ENCODE measurements around the gene ZMAT2. TPM values are rescaled to one million over a fixed set of nuclear protein-coding genes. Genes with fewer than 3 reads are reported as not detected.
"Not testable (repeated sequence)": the region's sequence is repeated elsewhere in the genome, so short reads cannot be mapped to it uniquely, and the experiment has no call there.

The ZMAT2 gene, protein sequence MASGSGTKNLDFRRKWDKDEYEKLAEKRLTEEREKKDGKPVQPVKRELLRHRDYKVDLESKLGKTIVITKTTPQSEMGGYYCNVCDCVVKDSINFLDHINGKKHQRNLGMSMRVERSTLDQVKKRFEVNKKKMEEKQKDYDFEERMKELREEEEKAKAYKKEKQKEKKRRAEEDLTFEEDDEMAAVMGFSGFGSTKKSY
- total RNA-seq: 10 to 100 TPM; 34.0 to 36.8 TPM
- long read RNA-seq, transcript ZMAT2-201 (6 exons, 1,647 nt): major isoform, 12 of 12 reads
- long read RNA-seq, partial matches to known transcripts: 0 of 12 reads
- long read RNA-seq, other reads (novel, unspliced or antisense): 0 of 12 reads

DNA sequence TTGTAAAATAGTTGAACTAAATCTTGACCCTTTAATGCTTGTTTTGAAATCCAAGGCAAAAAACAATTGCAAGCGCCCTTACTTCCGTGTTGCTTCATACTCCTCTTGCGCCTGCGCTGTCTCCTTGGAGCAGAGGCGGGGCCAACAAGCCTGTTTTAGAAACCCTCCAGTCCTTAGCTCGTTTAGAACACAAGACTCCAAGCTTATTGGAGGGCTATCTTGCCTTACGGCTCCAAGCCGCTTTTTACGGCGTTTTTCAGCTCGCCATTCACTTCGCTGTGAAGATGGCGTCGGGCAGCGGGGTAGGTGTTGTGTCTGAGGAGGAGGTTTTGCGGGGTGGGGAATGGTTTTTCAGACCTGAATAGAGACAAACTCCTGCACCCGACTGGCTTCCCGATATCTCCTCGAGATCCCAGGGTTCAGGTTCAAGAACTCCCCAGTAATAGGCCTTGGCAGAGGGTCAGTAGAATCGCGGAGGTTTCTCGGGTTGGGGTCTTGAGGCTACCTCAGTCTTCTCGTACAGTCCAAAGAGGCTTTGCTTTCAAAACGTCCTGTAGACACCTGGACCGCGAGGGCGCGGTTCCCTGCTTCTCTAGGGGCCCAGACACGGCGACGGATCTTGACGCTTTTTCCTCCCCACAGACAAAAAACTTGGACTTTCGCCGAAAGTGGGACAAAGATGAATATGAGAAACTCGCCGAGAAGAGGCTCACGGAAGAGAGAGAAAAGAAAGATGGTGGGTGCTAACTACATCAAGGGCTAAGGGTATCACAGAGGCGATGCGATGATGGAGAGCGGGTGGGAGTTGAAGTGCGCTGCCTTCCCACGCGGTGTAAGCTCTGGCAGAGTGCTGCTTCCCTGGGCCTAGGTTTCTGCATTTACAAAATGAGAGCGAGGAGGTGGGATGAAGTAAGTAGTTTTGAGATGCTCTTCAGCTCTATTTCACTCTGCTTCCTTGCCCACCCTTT, at the start of gene ZMAT2:
Gene ZMAT2 (plus strand): TSS at position 271 of the 968 bp plus-strand sequence. CDS start 14 bp downstream, at position 285.
- DNase-seq (peak; percentile 95), ATAC-seq (peak; percentile 99 to 100)
- intact Hi-C loops (cut with DNase I): no loop called here

DNA sequence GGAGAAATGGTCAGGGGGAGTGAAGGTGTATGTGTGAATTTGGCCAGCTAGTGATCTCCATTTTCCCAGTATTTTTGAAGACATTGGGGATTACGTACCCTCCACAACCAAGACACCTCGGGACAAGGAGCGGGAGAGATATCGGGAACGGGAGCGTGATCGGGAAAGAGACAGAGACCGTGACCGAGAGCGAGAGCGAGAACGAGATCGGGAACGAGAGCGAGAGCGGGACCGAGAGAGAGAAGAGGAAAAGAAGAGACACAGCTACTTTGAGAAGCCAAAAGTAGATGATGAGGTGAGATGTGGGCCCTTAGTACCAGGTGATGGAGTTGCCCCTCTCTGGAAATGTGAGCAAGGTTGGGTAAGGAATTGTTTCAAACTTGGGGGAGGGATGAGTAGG, 41.4 kb upstream of the ZMAT2 start:
- DNase-seq (no peak), ATAC-seq (no peak)
- intact Hi-C loops (cut with DNase I): no loop called here

DNA sequence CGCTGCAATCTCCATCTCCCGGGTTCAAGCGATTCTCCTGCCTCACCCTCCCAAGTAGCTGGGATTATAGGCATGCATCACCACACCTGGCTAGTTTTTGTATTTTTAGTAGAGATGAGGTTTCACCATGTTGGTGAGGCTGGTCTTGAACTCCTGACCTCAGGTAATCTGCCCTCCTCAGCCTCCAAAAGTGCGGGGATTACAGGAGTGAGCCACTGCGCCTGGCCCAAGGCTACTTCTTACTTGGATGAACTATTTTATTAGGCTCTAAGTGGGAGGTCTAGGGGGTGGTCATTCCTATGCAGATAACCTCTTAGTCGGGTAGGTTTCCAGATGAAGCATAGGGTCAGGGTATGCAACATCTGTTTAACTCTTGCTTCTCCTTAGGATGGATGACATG, 39.9 kb upstream of the ZMAT2 start:
- DNase-seq; ATAC-seq; intact Hi-C loops (cut with DNase I): not testable (repeated sequence)

DNA sequence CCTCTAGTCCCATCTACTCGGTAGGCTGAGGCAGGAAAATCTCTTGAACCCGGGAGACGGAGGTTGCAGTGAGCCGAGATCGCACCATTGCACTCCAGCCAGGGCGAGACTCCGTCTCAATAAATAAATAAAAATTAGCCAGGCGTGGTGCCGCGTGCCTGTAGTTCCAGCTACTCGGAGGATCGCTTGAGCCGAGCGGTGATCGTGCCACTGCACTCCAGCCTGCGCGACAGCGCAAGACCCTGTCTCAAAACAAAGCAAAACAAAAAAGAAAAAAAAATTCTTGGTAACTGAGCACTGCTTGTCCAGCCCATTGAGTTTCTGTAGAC, 36.3 kb upstream of the ZMAT2 start:
- intact Hi-C loops (cut with DNase I): loop anchor here in 1 of 2 donors (1.0 to 2.0 kb wide), 2 partner anchors 27 to 117 kb away; partner anchors contain the start of genes EIF4EBP3, HARS1 and HARS2
- peak in 1 of 2 donors; percentile 3 for ATAC-seq
- no peak for DNase-seq

DNA sequence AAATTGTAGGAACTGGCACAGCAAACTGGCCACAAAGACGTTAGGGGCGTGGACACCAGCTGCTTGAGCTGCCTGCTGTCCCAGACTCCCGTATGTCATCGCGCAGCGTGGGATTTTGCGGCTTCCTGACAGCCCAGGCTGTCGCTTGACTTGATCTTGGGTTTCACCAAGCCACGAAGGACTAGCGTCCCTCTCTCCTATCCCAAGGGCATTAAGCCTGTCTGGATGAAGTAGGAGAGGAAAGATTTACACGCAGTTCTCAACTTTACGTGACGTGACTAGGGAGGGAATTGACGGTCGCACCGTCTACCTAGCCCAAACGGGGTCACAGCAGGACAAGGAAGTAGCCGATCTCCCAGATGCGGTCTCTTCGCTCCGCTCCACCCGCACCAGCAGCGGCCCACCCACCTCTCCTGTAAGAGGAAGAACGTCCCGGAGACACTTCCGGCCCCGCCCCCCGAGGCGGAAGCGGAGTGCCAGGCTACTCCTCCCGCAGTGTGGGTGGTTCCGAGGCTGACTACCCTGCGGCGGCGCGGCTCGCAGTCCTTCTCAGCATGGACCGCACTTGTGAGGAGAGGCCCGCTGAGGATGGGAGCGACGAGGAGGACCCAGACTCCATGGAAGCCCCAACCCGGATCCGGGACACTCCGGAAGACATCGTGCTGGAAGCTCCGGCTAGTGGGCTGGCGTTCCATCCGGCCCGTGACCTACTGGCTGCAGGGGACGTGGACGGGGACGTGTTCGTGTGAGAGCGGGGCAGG, 35.7 kb upstream of the ZMAT2 start, which contains the start of gene WDR55:
Gene WDR55 (plus strand): TSS at position 546 of the 761 bp plus-strand sequence. CDS start 9 bp downstream, at position 555.
- ATAC-seq: peak; percentile 99
- intact Hi-C loops (cut with DNase I): loop anchor here in 1 of 2 donors (1.0 to 2.0 kb wide), 2 partner anchors 26 to 117 kb away; partner anchors contain the start of genes EIF4EBP3, HARS1 and HARS2
- peak; percentile 97 for DNase-seq

DNA sequence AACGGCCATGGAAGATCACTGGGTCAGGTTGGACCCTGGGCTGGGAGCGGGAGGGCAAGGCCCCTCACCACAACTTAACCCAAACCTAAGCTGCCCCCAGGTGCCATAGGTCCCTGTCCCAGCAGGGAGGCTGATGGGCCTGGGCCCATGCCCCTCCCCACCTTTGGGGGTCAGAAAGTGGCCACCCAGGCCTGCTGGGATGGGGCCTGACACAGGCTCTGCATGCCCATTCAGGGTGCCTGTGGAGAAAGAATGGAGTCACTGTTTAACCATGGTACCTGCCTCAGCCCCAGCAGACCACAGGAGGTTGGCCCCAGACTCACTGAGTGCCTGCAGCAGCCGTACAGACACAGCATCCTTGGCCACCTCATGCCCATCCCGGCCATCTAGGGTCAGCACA, 29.2 kb upstream of the ZMAT2 start:
- DNase-seq; ATAC-seq; intact Hi-C loops (cut with DNase I): not testable (repeated sequence)

DNA sequence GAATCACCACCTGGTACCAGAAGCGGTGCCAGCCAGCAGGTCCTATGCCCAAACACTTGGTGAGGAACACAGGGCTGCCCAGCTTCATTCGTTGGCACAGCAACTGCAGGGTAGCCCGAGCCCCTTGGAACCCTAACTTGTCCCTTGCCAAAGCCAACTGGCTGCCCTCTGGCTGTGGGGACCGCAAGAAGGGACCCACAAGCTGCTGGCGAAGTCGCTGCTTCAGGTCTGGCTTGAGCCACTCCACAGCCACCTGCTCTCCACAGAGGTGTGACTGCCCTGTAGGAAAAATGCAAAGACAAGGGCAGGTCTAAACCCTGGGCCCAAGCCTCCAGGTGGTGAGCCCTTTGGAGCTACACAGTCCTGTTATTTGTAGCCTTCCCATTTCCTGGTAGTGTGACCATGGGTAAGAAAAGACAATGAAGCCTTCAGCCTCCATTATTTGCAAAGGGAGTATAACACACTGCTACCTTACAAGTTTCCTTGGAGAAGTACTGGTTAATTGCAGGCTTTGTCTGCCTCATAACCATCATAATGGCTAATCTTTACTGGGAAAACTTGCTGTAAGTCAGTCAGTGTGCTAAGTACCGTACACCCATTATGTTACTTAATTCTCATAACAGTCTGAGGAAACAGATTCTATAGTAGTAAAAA, 28.6 kb upstream of the ZMAT2 start:
- DNase-seq (no peak), ATAC-seq (no peak)
- intact Hi-C loops (cut with DNase I): no loop called here

DNA sequence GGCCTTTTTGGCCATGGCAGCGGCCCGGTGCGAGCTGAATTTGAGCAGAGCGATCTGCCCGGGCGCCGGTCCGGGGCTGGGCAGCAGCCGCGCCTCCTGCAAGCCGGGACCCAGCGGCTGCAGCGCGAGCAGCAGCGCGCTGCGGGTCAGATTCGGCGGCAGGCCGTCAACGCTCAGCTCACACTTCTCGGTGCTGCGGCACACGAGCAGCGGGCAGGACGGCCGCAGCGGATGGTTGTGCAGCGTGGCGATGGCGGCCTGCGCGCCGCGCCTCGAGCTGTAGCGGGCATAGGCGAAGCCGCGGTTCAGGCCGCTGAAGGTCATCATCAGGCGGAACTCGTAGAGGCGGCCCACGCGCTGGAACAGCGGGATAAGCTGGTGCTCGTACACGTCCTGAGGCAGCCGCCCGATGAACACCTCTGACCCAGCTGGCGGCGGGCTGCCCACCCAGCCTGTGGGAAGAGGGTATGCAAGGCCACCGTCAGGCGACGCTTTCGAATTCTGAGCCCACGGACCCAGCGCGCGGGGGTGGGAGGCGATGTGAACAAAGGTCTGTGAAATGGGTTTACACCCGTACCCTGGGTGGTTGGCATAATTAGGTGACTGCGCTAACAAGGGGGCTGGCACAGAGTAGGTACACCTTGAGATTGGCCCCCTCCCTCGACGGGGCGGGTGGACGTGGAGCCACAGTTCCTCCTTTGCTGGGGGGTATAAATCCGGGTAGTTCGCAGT, 27.6 kb upstream of the ZMAT2 start:
- DNase-seq (peak; percentile 68), ATAC-seq (peak; percentile 30 to 77)
- intact Hi-C loops (cut with DNase I): no loop called here

DNA sequence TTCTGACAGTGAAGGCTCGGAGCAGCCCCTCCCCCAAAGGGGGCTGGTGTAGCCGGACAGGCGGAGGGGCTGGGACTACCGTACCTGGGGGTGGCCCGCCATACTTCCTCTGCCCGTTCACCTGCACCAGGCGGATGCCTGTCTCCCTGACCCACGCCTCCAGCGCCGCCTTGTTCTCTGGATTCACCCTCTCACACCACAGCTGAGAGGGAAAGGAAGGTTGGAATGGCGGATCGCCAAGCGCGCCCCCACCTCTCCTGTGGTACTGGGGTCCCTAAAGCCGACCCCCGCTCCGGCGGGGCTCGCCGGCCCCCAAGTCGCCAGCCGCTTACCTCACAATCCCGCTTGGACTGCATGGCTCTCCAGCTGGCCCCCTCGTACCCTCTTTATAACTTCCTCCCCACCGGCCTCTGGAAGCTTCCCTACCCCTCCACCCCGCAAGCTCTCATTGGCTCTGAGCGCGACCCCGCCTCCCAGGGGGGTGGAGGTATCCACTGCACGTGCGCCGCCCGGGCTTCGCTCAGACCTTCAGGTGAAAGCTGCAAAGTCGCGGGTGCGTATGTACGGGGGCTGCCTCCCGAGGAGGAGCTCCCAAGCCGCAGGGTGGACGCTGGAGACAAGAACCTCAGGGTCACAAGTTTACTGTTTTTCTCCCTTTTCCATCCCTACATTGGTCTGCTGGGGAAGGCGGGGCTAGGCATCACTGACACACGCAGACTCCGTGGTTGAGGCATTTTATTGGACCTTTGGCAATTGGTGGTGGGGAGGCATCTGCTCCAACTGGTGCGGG, 26.9 kb upstream of the ZMAT2 start, which contains the start of gene DND1:
Gene DND1 (minus strand): TSS at position 390 of the 790 bp plus-strand sequence. CDS start 34 bp downstream, at position 356.
- ATAC-seq (peak in 1 of 2 donors; percentile 4), DNase-seq (peak; percentile 32)
- intact Hi-C loops (cut with DNase I): no loop called here

DNA sequence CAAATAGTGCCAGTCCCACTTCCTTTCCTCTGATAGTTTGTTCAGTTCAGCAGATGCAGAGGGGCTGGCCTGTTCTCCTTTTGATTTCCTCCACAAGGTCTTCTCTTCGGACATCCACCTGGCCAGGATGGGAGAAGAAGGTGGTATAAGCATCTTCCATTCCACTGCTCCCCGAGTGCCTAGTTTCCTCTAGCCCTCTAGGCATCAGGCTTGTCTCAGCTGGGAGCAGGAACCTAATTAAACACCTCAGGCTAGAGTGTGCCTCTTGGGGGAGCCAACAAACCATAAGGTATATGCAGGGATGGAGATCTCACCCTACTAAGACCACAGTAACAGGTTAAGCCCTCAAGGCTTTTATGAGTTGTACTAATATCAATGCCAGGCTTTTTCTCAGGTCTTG, 26.0 kb upstream of the ZMAT2 start:
- no peak for ATAC-seq
- intact Hi-C loops (cut with DNase I): no loop called here

DNA sequence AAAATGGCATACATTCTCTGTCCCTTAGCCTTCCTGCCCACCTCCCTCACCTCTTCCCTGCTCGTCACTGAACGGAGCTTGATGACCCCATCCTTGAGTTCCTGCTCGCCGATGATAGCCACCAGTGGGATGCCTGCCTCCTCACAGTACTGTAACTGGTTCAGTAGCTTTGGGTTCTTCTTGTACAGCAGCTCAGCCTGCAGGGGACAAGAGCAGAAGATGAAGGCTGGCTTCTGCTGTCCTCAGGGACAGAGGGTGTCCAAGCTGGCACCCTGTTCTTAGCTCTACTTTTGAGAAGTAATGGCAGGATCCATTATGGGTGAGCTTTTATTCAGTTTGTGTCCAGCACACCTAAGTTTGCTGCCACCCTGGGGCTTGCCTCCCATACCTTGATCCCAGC, 25.6 kb upstream of the ZMAT2 start:
- intact Hi-C loops (cut with DNase I): no loop called here
- DNase-seq (no peak), ATAC-seq (no peak)

More for the DNA sequence above, 26.0 kb upstream of the ZMAT2 start:
- no peak for DNase-seq

DNA sequence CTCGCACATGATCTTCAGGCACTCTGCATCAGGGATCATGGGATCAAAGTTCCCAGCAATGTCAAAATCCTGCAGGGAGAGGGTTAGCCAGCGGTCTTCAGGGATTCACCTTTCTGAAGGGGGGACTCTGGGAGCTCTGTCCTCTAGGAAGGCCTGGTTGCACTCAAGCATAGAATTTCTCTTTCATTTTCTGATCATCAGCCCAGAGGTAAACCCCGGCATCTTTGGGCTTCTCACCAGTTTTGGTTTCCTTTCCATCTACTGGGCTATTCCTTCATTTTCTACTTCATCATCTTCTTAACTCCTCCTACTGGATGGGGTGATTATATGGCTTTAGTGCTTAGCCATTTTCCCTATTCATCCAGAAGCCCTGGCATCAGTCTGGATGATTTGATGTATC, 22.3 kb upstream of the ZMAT2 start:
- ATAC-seq: no peak
- no peak for DNase-seq
- intact Hi-C loops (cut with DNase I): no loop called here

DNA sequence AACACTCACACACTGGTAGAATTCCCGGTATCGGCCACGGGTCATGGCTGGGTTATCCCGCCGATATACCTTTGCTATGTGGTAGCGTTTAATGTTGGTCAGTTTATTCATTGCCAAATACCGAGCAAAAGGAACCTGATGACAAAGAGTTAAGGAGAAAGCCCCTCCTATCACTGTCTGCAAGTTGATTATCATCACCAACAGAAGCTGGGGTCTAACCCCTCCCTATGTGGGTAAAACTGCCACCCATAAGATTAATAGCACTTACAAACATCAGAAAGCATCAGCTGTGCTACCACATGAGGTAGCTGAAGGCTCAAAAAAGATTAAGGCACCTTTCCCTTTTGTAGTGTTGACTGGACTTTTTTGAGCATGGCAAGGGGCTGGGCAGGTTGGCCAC, 21.3 kb upstream of the ZMAT2 start:
- DNase-seq (no peak), ATAC-seq (no peak)
- intact Hi-C loops (cut with DNase I): no loop called here

DNA sequence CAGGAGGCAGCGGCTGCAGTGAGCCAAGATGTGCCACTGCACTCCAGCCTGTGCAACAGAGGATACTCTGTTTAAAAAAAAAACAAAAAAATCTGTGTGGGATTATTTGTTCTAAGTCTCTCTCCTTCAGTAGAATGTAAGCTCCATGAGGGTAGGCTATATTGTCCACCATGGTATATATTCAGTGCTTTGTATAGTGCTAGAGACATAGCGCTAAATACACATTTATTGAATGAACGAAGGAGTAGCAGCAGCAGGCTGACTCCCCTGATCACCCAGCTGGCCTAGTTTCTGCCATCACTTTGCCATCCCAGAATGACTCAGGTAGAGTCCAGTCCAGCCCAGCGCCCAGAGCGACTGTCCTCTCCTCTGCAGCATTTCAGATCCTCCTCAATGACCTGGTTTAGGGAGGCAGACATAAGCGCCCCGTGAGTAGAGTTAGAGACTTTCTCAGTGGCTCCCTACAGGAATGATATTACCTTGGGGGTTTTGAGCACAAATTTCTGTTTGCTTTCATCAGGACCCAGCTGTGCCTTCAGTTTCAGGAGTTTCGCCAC, 9.8 kb upstream of the ZMAT2 start:
- DNase-seq: no peak
- intact Hi-C loops (cut with DNase I): loop anchor here in 1 of 2 donors (2.0 kb wide), 1 partner anchor 26 kb away; the partner anchor contains the start of gene WDR55
- ATAC-seq: peak in 1 of 2 donors; percentile 1

DNA sequence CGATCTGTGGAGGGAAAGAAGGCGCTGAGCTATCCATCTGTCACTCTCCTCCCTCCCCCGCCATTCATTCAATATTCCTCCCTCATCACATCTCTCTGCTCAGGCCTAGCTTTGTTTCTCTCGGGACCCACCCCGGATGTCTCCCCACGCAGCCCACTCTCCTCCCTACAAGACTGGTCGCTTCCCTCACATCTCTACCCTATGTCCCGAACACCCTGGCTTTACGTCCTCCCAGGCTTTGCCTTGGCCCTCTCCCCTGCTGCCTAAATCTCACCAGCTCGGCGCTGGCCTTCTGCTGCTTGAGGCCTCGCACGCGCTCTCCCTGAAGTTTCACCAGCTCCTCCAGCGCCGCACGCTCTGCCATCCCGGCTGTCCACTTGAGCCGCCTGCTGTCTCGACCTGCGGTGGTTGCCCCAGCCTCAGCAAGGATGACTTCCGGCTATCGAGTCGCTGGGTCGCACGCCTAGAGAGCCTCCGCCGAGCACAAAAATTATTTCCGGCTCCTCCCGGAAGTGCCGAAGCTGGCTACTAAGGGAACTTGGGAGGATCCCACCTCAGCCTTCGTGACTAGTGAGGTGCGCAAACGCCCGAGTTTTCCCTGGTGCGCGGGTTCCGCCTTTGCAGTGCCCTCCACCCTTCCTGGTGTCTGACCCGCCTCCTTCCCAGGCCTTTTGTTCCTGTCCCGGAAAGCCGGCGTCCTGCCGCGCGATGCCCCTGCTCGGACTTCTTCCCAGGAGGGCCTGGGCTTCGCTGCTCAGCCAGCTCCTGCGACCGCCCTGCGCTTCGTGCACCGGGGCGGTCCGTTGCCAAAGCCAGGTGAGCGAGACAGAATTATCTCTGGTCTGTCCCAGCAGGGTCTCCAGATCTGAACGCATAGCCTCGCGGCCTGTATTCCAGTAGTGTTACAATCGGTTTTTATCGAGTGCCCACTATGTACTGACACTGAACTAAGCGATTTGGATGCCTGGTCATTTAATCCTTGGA, 9.0 kb upstream of the ZMAT2 start, which contains the start of the genes HARS1 and HARS2:
Gene HARS1 (minus strand): TSS at position 430 of the 984 bp plus-strand sequence. CDS start 66 bp downstream, at position 364.
Gene HARS2 (plus strand): TSS at position 515 of the 984 bp plus-strand sequence. CDS start 194 bp downstream, at position 709.
- intact Hi-C loops (cut with DNase I): loop anchor here in 1 of 2 donors (2.0 kb wide), 1 partner anchor 26 kb away; the partner anchor contains the start of gene WDR55
- DNase-seq (peak; percentile 93), ATAC-seq (peak; percentile 98)

All from left cardiac atrium (tissue), 4 donors.